Activated T-cell treated with anti-CD3 and anti-CD28 coated beads, Interleukin-2, amount 50 U/mL, for 72 hours (primary cell): ENCODE data around the gene CDT1. TPM values are rescaled to one million over a fixed set of nuclear protein-coding genes. Genes with fewer than 3 reads are reported as not detected.
A peak's percentile ranks its signal among the peaks of the same experiment; 100 is the strongest.
"Not testable (repeated sequence)": the region's sequence is repeated elsewhere in the genome, so short reads cannot be mapped to it uniquely, and the experiment has no call there.

Experiments
- ATAC-seq, 2 donors: fragments of 150-1000 bp; cut with Tn5 transposase; replicated peaks in 1 of 2; 2 replicates each; pipeline ENCODE4 v1.10.0; 2021; ENCODE audit warnings: moderate library complexity in 2 of 2, mild to moderate bottlenecking in 1 of 2
- DNase-seq, 2 donors: peaks; one replicate each; pipeline ENCODE4 v3.0.0; 2021 to 2022; ENCODE audit warnings: mixed read lengths in 1 of 2
- H3K27ac Mint-ChIP-seq: one replicate; pipeline ENCODE4 v1.8.0; 2022; ENCODE audit warnings: mild to moderate bottlenecking, moderate library complexity, mixed read lengths
- H3K27me3 Mint-ChIP-seq: one replicate; pipeline ENCODE4 v1.8.0; 2022; ENCODE audit warnings: low read depth, mixed read lengths
- H3K36me3 Mint-ChIP-seq, 2 donors: one replicate each; pipeline ENCODE4 v1.8.0; 2022; ENCODE audit warnings: mixed read lengths in 2 of 2, mild to moderate bottlenecking in 1 of 2; ENCODE audit not compliant: insufficient read depth in 2 of 2
- H3K4me1 Mint-ChIP-seq: one replicate; pipeline ENCODE4 v1.8.0; 2022; ENCODE audit warnings: low read depth, mixed read lengths
- H3K4me3 Mint-ChIP-seq, 2 donors: one replicate each; pipeline ENCODE4 v1.8.0; 2022; ENCODE audit warnings: mild to moderate bottlenecking in 2 of 2, mixed read lengths in 2 of 2, moderate library complexity in 2 of 2
- H3K9me3 Mint-ChIP-seq, 2 donors: one replicate each; pipeline ENCODE4 v1.8.0; 2022; ENCODE audit warnings: mixed read lengths in 2 of 2
- total RNA-seq, 2 donors: library from RNA; stranded (reverse); gene quantifications; one replicate each; pipeline ENCODE4 v1.2.3, GENCODE V29; 2022

The CDT1 gene
- total RNA-seq, 2 donors from 2014 or later = 167 to 172 TPM

GRCh38 chr16:88782454-88783390 is 20.9 kb upstream of the CDT1 start:
- Mint-ChIP-seq H3K4me3 (peak overlapping the region; percentile 77 to 80), H3K27me3 (no peaks in the 10 kb centered on the region), H3K9me3 (no peaks in the 10 kb centered on the region), H3K27ac (peak overlapping the region; percentile 76), H3K4me1 (peaks cover 50% of the 10 kb centered on the region), H3K36me3 (no peaks in the 10 kb centered on the region)
- peak; percentile 85 to 89 for DNase-seq
- ATAC-seq = peak; percentile 76 to 80

GRCh38 chr16:88783391-88784073 is 20.1 kb upstream of the CDT1 start:
- no peak for DNase-seq

GRCh38 chr16:88784074-88784855 is 19.3 kb upstream of the CDT1 start:
- H3K9me3 Mint-ChIP-seq = no peaks in the 10 kb centered on the region
- no peaks in the 10 kb centered on the region for H3K27me3 Mint-ChIP-seq
- peak in 1 of 2 donors; percentile 9 for ATAC-seq
- H3K4me1 Mint-ChIP-seq = peaks cover 44% of the 10 kb centered on the region
- DNase-seq = peak; percentile 62 to 66
- H3K36me3 Mint-ChIP-seq = no peaks in the 10 kb centered on the region
- peak overlapping the region; percentile 77 to 80 for H3K4me3 Mint-ChIP-seq
- H3K27ac Mint-ChIP-seq = peak overlapping the region; percentile 63

More at GRCh38 chr16:88783391-88784073, 20.1 kb upstream of the CDT1 start:
- no peak for ATAC-seq
- Mint-ChIP-seq H3K27ac (peak overlapping the region; percentile 76), H3K4me3 (peak overlapping the region; percentile 77 to 80), H3K4me1 (peaks cover 44% of the 10 kb centered on the region), H3K36me3 (no peaks in the 10 kb centered on the region), H3K27me3 (no peaks in the 10 kb centered on the region), H3K9me3 (no peaks in the 10 kb centered on the region)

- no peaks in the 10 kb centered on the region for H3K9me3 Mint-ChIP-seq
- no peak overlapping the region for H3K4me3 Mint-ChIP-seq
Measured at GRCh38 chr16:88784856-88785105, 18.8 kb upstream of the CDT1 start.

GRCh38 chr16:88785106-88785924 is 18.3 kb upstream of the CDT1 start, which contains the start of gene PIEZO1:
Gene PIEZO1, minus strand, starts transcription at chr16:88785220. Its CDS starts 256 bp downstream, at chr16:88784964.
- Mint-ChIP-seq H3K27ac (peak within 1 kb of the TSS; percentile 63), H3K4me1 (peaks cover 45% of the 10 kb centered on the region)
- peak; percentile 79 to 88 for DNase-seq

More at GRCh38 chr16:88784856-88785105, 18.8 kb upstream of the CDT1 start:
- ATAC-seq (peak; percentile 6), DNase-seq (no peak)
- H3K36me3 Mint-ChIP-seq = no peaks in the 10 kb centered on the region
- H3K27ac Mint-ChIP-seq = no peak overlapping the region
- H3K27me3 Mint-ChIP-seq = no peaks in the 10 kb centered on the region
- H3K4me1 Mint-ChIP-seq = peaks cover 45% of the 10 kb centered on the region

GRCh38 chr16:88787579-88788314 is 15.8 kb upstream of the CDT1 start:
- H3K4me3 Mint-ChIP-seq = no peak overlapping the region
- no peaks in the 10 kb centered on the region for H3K36me3 Mint-ChIP-seq
- H3K4me1 Mint-ChIP-seq = peaks cover 40% of the 10 kb centered on the region
- H3K9me3 Mint-ChIP-seq = no peaks in the 10 kb centered on the region
- ATAC-seq (no peak), DNase-seq (no peak)
- H3K27ac Mint-ChIP-seq = no peak overlapping the region
- H3K27me3 Mint-ChIP-seq = no peaks in the 10 kb centered on the region

More at GRCh38 chr16:88785106-88785924, 18.3 kb upstream of the CDT1 start, which contains the start of gene PIEZO1:
- H3K9me3 Mint-ChIP-seq = no peaks in the 10 kb centered on the region
- ATAC-seq = peak; percentile 20 to 25
- peak within 1 kb of the TSS; percentile 77 to 80 for H3K4me3 Mint-ChIP-seq
- no peaks in the 10 kb centered on the region for H3K27me3 Mint-ChIP-seq
- no peaks in the 10 kb centered on the region for H3K36me3 Mint-ChIP-seq

- H3K27ac Mint-ChIP-seq, H3K4me3 Mint-ChIP-seq, DNase-seq, H3K36me3 Mint-ChIP-seq, H3K9me3 Mint-ChIP-seq, ATAC-seq, H3K27me3 Mint-ChIP-seq: not testable (repeated sequence)
- H3K4me1 Mint-ChIP-seq = peaks cover 32% of the 10 kb centered on the region
Measured at GRCh38 chr16:88788749-88789148, 14.8 kb upstream of the CDT1 start.

- no peak for ATAC-seq
- no peak overlapping the region for H3K27ac Mint-ChIP-seq
- no peaks in the 10 kb centered on the region for H3K9me3 Mint-ChIP-seq
- peak overlapping the region in 1 of 2 donors; percentile 76 for H3K4me3 Mint-ChIP-seq
- H3K36me3 Mint-ChIP-seq = no peaks in the 10 kb centered on the region
- no peak for DNase-seq
- peaks cover 33% of the 10 kb centered on the region for H3K4me1 Mint-ChIP-seq
- no peaks in the 10 kb centered on the region for H3K27me3 Mint-ChIP-seq
Measured at GRCh38 chr16:88789594-88789993, 14.0 kb upstream of the CDT1 start.

- DNase-seq = peak; percentile 64 to 69
- peak; percentile 82 to 88 for ATAC-seq
- no peaks in the 10 kb centered on the region for H3K9me3 Mint-ChIP-seq
- H3K4me1 Mint-ChIP-seq = peaks cover 40% of the 10 kb centered on the region
- peak overlapping the region; percentile 63 for H3K27ac Mint-ChIP-seq
- peak overlapping the region; percentile 76 to 78 for H3K4me3 Mint-ChIP-seq
- H3K36me3 Mint-ChIP-seq = no peaks in the 10 kb centered on the region
- H3K27me3 Mint-ChIP-seq = no peaks in the 10 kb centered on the region
Measured at GRCh38 chr16:88790312-88791211, 13.0 kb upstream of the CDT1 start.

- Mint-ChIP-seq H3K9me3 (no peaks in the 10 kb centered on the region), H3K27me3 (no peaks in the 10 kb centered on the region), H3K4me3 (peak overlapping the region in 1 of 2 donors; percentile 45), H3K4me1 (peaks cover 40% of the 10 kb centered on the region), H3K27ac (no peak overlapping the region), H3K36me3 (no peaks in the 10 kb centered on the region)
- ATAC-seq (peak; percentile 6 to 22), DNase-seq (no peak)
Measured at GRCh38 chr16:88792078-88792550, 11.5 kb upstream of the CDT1 start.
